BE2C (cell line): ENCODE results near the gene GOLGA1.
"Not testable (repeated sequence)": the region's sequence is repeated elsewhere in the genome, so short reads cannot be mapped to it uniquely, and the experiment has no call there.

Source experiments
- DNase-seq: peaks from one replicate; pipeline ENCODE4 v3.0.0-alpha.2; 2020
- H3K27me3 ChIP-seq: fragments of 250-450 bp; sonication (Bioruptor Pico); 2 replicates; pipeline ENCODE4 v1.5.1; 2020; ENCODE audit warnings: mild to moderate bottlenecking
- H3K36me3 ChIP-seq: fragments of 250-450 bp; sonication (Bioruptor Pico); 2 replicates; pipeline ENCODE4 v1.5.1; 2020; ENCODE audit warnings: mild to moderate bottlenecking
- H3K4me1 ChIP-seq: fragments of 250-450 bp; sonication (Bioruptor Pico); 2 replicates; pipeline ENCODE4 v1.5.1; 2020
- H3K4me3 ChIP-seq: 2 replicates; pipeline ENCODE4 v1.5.1; 2011; ENCODE audit warnings: low read depth, low read length
- H3K9me3 ChIP-seq: fragments of 250-450 bp; sonication (Bioruptor Pico); 2 replicates; pipeline ENCODE4 v1.5.1; 2020
- TF ChIP-seq, protein P1 (sequence below): IDR thresholded peaks from 2 replicates; pipeline ENCODE4 v1.5.1; 2012; ENCODE audit warnings: mild to moderate bottlenecking, low read depth, low read length

The GOLGA1 gene

DNA sequence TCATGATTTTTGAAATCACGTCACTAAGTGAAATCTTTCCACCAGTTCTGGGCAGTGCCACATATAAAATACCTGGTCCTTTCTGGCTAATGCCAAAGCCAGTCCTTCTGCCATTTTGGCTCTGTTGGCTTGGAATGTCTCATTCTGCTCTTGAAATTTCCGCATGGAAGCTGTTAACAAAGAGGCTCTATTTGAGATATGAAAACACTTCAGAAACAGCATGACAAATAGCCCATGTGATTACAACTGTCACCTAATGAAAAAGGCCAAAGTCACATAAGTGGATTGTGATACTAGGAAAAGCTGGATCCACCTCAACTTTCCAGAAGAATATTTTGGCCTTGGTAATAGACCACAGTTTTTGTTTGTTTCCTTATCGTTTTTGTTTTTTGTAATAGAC, 12.8 kb downstream of the GOLGA1 start:
- Histone ChIP-seq H3K4me3 (no peak overlapping the region), H3K4me1 (no peaks in the 10 kb centered on the region), H3K36me3 (0 out of 2 replicates have a peak, but pooled peaks cover 3% of the 10 kb centered on the region), H3K9me3 (no peaks in the 10 kb centered on the region), H3K27me3 (no peaks in the 10 kb centered on the region)
- no peak for DNase-seq
- TF ChIP-seq, protein P1, sequence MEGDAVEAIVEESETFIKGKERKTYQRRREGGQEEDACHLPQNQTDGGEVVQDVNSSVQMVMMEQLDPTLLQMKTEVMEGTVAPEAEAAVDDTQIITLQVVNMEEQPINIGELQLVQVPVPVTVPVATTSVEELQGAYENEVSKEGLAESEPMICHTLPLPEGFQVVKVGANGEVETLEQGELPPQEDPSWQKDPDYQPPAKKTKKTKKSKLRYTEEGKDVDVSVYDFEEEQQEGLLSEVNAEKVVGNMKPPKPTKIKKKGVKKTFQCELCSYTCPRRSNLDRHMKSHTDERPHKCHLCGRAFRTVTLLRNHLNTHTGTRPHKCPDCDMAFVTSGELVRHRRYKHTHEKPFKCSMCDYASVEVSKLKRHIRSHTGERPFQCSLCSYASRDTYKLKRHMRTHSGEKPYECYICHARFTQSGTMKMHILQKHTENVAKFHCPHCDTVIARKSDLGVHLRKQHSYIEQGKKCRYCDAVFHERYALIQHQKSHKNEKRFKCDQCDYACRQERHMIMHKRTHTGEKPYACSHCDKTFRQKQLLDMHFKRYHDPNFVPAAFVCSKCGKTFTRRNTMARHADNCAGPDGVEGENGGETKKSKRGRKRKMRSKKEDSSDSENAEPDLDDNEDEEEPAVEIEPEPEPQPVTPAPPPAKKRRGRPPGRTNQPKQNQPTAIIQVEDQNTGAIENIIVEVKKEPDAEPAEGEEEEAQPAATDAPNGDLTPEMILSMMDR = no peak

DNA sequence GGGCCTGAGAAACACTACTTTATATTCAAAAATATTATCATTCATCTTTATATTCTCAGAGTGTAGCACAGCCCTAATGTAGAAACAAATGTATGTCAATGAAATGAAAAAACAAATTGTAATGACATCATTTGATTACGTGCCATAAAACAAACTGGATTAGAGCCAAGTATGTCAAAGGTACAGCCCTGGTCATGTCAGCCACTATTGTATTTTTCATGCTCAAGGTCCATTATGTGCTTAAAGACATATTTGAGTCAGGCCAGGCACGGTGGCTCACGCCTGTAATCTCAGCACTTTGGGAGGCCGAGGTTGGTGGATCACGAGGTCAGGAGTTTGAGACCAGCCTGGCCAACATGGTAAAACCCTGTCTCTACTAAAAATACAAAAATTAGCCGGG, 20.5 kb downstream of the GOLGA1 start:
- H3K4me1 ChIP-seq, H3K36me3 ChIP-seq, DNase-seq, H3K27me3 ChIP-seq, H3K9me3 ChIP-seq, H3K4me3 ChIP-seq: not testable (repeated sequence)

DNA sequence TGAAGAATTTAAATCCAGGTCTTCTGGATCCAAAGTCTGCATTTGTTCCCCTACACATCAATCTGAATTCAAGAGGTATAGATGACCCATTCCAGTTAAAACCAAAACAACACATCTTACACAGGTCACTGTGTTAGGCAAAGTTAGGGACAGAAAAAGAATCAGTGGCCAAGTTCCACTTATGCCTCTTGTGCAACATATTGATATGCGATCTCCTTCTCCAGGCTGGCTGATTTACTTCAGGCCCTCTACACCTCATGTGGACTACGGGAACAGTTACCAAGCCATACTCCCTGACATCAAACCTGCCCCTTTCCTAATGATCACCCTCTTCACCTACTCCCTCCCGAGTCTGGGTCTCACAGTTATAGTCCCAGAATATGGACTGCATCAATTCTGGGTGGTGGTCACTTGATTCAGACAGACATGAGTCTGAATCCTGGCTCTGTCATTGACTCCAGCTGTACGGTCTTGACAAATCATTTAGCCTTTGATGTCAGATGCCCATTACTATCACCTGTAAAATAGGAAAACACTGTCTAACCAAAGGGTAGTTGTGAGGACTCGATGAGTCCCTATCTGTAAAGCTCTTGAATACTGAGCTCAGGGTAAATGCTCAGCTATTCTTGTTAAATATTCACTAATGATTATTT, 26.0 kb downstream of the GOLGA1 start:
- Histone ChIP-seq H3K4me3 (no peak overlapping the region), H3K9me3 (no peaks in the 10 kb centered on the region), H3K27me3 (no peaks in the 10 kb centered on the region), H3K36me3 (peaks cover 3% of the 10 kb centered on the region), H3K4me1 (no peaks in the 10 kb centered on the region)
- no peak for DNase-seq
- TF ChIP-seq, protein P1 = no peak

DNA sequence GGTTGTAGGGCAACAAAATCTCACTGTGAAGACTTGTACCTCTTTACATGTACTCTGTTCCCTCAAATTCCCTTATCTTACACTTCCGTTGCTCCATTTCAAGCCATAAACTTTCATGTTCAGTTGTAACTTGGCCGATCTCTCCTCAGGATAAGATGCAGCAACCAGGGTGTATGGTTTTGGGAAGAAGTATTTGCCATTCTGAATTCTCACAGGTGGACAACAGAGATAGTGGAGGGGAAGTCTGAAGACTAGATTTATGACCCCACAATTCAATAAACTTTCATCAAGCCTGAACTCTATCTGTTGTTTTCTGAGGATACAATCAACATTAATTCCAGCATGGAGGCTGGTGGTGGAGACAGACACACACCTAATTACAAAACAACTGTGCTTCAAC, 27.5 kb downstream of the GOLGA1 start:
- TF ChIP-seq, protein P1 = no peak
- H3K4me1 ChIP-seq = no peaks in the 10 kb centered on the region
- H3K27me3 ChIP-seq = no peaks in the 10 kb centered on the region
- no peak for DNase-seq
- H3K36me3 ChIP-seq = peaks cover 3% of the 10 kb centered on the region
- H3K9me3 ChIP-seq = no peaks in the 10 kb centered on the region
- no peak overlapping the region for H3K4me3 ChIP-seq

DNA sequence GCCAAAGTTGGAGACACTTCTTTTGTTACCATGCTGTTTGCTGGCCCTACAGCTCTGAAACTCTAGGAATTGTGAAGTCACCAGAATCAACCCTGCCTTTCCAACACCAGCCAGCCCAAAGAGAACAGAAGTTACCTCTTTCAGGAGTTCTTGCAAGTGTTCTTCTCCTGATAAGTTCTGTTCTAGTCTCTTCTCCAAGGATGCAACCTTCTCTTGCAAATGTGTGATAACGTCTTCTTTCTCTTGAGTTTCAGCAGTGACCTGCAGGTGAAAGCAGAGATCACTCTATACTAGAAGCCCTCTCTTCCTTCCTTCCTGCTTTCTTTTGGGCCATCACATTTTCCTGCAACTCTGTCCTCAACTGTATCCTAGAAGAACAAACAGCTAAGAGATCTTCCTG, 29.1 kb downstream of the GOLGA1 start:
- no peaks in the 10 kb centered on the region for H3K9me3 ChIP-seq
- TF ChIP-seq, protein P1 = no peak
- no peaks in the 10 kb centered on the region for H3K4me1 ChIP-seq
- no peak for DNase-seq
- H3K4me3 ChIP-seq = no peak overlapping the region
- peaks cover 3% of the 10 kb centered on the region for H3K36me3 ChIP-seq
- no peaks in the 10 kb centered on the region for H3K27me3 ChIP-seq

DNA sequence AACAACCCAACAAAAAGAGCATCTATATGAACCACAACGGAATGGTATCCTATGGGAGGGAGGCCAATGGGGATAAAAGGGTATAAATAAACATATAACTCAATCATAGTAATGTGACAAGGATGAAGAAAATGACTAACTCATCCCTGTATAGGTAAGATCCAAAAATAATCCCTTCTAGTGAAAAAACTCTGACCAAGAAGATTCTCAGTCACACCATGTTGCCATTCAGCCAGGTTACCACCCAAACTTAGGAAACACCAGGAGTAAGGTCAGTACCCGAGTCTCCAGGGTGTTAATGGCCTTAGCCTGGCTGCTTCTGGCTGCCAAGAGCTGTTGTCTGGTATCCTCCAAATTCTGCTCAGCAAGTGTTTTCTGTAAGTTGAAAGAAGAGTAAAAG, 32.8 kb downstream of the GOLGA1 start:
- Histone ChIP-seq H3K27me3 (no peaks in the 10 kb centered on the region), H3K9me3 (no peaks in the 10 kb centered on the region), H3K4me1 (no peaks in the 10 kb centered on the region), H3K36me3 (peaks cover 3% of the 10 kb centered on the region), H3K4me3 (no peak overlapping the region)
- no peak for DNase-seq
- TF ChIP-seq, protein P1 = no peak
